RPMI7951 (cell line): Measurements from ENCODE around the gene ZNF212. TPM values are rescaled to one million over a fixed set of nuclear protein-coding genes. Genes with fewer than 3 reads are reported as not detected.

Experiments used
- total RNA-seq: library from RNA; depleted of rRNA; stranded (reverse); fragments of >200 nt; shearing (Covaris generic); gene quantifications from 2 replicates; pipeline ENCODE4 v1.2.3, GENCODE V29; 2014; rRNA removed

The ZNF212 gene
- total RNA-seq, 1 experiment from 2014 or later: 2.6 TPM

Other genes starting within 250 kb of the ZNF212 start
- 237 and 286 TPM in 2 replicates for gene PDIA4, start 211.1 kb upstream of the ZNF212 start, total RNA-seq
- 2.2 and 2.8 TPM in 2 replicates for gene ZNF786, start 148.9 kb upstream of the ZNF212 start, total RNA-seq
- gene ZNF425, start 113.3 kb upstream of the ZNF212 start, total RNA-seq: 0.48 and 1.3 TPM in 2 replicates
- gene ZNF398, start 92.2 kb upstream of the ZNF212 start, total RNA-seq: 11.1 and 14.2 TPM in 2 replicates
- 8.3 and 12.1 TPM in 2 replicates for gene ZNF282, start 44.1 kb upstream of the ZNF212 start, total RNA-seq
- gene ZNF783, start 22.5 kb downstream of the ZNF212 start, total RNA-seq: 2.2 and 4.1 TPM in 2 replicates
- gene ZNF777, start 221.4 kb downstream of the ZNF212 start, total RNA-seq: 4.4 and 5.8 TPM in 2 replicates